GM18951 (cell line): ENCODE results near the gene DMXL2.
"Not testable (repeated sequence)": the region's sequence is repeated elsewhere in the genome, so short reads cannot be mapped to it uniquely, and the experiment has no call there.

Experiments
- POLR2A ChIP-seq: IDR thresholded peaks from 4 replicates; pipeline ENCODE4 v1.6.1; 2011; ENCODE audit warnings: mild to moderate bottlenecking; ENCODE audit not compliant: insufficient read length, insufficient read depth; ENCODE audit errors: extremely low read depth
- in situ Hi-C: fragments of 300-500 bp; cut with MboI; formaldehyde crosslinking; loops from one replicate; pipeline ENCODE4 v1.12.0; 2022; ENCODE audit warnings: low sequenced_read_pairs, mixed read lengths, inconsistent platforms; ENCODE audit not compliant: unreplicated experiment

DMXL2 gene

DNA sequence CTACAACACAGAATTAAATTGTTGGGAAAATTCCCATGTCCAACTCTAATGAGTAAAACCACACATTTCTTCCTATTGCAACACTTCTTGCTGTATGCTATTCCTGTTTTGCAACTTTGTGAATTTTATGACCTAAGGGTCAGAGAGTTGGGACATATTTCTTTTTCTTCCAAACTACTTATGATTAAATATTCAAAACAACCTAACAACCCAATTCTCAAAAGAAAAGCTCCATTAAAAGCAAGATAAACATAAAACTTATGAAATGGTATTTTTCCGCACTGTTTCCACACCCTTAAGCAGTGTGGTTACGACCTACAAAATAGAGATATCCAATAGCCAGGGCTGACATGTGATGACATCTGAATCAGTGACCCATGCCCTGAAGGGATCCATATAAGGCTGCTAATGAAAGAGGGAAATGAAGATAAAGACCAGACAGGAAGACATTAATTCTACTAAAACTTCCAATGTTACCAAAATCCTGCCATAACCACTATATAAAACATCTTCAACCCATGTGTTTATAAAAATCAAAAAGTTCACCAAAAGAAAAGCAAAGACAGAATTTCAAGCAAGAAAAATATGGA lies 45.6 kb downstream of the DMXL2 start:
- no peak for TF ChIP-seq POLR2A
- in situ Hi-C loops: no loop called here

DNA sequence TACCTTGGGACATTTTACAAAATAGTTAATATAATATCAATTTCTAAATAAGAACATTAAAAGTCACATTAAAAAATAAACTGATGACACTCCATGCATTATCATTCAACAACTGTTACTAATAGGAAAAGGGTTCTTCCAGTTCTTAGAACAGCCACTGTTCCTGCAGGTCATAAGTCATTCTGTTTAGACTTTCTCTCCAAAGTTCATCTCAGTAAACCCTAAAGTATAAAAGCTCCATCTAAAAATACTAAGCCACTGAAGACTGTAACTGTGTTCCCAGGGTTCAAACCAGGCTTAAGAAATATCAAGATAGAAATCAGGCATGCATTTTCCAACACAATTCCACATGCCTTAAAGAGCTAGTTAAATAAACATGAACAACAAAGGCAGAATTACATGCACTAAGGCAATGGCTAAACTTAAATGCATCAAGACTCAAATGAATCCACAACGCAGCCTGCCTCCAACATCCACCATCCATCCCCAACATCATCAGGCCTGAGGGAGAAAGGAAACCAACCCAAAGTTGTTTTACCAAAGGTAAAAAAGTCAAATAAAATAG lies 46.2 kb downstream of the DMXL2 start:
- TF ChIP-seq POLR2A: no peak
- in situ Hi-C loops: no loop called here

DNA sequence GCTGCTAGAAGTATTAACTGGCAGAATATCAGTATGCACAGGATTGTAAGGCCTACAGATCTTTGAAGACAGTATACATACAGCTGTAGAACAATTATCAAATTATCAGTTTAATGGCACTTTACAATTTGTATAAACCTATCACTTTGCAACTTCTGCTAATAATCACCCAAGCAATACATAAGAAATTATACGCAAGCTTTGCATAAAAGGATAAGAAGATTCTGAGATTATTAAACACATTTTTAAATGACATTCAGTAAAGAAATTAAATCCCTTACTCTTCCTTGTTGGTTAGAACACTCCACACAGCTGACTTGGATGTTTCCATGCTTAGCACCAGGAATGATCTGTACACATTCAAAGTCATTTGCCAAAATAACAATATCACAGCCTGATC lies 46.8 kb downstream of the DMXL2 start:
- in situ Hi-C loops: no loop called here

DNA sequence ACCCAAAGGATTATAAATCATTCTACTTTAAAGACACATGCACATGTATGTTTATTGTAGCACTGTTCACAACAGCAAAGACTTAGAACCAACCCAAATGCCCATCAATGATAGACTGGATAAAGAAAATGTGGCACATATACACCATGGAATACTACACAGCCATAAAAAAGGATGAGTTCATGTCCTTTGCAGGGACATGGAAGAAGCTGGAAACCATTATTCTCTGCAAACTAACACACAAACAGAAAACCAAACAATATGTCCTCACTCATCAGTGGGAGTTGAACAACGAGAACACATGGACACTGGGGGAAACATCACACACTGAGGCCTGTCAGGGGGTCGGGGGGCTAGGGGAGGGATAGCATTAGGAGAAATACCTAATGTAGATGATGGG lies 49.2 kb downstream of the DMXL2 start:
- in situ Hi-C loops: not testable (repeated sequence)

More for the DNA sequence above, 46.8 kb downstream of the DMXL2 start:
- TF ChIP-seq POLR2A: no peak

DNA sequence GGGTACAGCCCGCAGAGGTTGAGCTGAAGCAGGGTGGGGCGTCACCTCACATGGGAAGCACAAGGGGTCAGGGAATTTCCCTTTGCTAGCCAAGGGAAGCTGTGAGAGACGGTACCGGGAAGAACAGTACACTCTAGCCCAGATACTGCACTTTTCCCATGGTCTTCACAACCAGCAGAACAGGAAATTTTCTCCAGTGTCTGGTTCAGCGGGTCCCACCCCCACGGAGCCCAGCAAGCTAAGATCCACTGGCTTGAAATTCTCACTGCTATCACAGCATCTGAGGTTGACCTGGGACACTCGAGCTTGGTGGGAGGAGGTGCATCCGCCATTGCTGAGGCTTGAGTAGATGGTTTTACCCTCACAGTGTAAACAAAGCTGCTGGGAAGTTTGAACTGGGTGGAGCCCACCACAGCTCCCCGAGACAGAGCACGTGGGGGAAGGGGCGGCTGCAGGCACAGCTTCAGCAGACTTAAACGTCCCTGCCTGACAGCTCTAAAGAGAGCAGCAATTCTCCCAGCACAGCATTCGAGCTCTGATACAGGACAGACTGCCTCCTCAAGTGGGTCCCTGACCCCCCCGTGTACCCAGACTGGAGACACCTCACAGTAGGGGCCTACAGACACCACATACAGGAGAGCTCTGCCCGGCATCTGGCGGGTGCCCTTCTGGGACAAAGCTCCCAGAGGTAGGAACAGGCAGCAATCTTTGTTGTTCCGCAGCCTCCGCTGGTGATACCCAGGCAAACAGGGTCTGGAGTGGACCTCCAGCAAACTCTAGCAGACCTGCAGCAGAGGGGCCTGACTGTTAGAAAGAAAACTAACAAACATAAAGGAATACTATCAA lies 53.4 kb downstream of the DMXL2 start:
- in situ Hi-C loops: not testable (repeated sequence)

DNA sequence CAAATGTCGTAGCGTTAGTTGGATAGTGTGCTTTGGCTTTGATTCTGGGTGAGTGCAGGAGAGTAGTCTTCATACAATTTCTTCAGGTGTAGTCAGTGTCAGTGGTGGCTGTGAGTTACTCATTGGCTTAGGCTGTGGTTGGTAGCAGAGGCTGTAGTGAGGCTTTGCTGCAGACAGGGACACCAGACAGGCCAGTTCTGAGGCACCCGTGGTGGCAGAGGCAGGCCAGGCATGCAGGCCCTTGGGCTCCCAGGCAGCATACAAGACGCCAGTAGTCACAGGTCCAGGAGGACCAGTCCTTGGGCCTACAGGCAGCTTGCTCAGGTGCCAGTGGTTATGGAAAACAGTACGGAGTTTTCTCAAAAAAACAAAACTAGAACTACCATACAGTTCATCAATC lies 61.3 kb downstream of the DMXL2 start:
- in situ Hi-C loops: no loop called here

DNA sequence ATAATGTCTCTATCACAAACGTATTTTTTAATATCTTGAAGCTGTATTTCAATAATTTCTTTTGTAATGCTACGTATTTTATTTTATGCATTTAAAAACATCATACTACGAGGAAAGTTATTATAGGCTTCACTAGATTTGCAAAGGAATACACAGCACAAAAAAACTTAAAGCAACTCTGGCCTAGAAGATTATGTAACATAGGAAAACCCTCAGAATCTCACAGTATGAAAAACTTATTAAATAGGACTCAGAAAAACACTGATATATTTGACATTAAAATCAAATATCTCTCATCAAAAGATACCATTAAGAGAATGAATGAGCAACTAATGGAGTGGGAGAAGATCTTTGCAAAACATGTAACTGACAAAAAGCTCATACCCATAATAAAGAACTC lies 63.7 kb downstream of the DMXL2 start:
- no peak for TF ChIP-seq POLR2A
- in situ Hi-C loops: no loop called here

More for the DNA sequence above, 61.3 kb downstream of the DMXL2 start:
- no peak for TF ChIP-seq POLR2A

DNA sequence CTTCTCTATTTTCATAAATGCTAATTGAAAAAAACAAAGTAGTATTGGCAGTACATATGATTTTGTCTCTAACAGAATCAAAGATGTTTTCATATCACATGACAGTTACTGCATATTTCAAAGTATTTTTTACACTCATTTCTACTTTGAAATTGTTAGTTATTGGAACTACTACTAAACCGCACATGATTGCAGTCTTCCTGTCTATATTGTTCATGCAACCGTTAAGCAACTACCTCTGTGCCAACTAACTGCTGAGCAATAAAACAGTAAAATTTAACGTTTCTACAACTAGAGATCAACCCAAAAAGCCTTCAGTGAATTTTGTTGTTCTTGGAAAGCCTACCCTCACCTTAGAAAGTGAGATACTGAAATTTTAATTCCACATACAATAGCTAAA lies 64.2 kb downstream of the DMXL2 start:
- in situ Hi-C loops: no loop called here
- TF ChIP-seq POLR2A: no peak

DNA sequence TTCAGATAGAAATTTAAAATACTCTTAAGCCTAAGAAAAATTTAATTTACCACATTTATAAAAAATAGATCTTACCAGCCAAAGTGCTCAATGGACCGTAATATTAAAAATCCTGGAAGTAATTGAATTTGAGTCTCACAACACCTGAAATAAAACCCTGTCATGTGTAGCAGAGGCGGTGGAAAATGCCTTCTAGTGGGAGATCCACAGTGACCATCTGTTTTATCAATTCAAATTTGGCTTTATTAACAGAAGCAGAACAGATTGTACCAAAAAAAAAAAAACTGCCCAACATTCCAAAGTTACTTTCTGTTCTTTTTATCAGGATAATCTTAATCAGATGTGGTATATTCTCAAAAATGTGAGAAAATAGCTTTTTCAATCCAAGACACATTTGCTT lies 71.7 kb downstream of the DMXL2 start:
- in situ Hi-C loops: no loop called here
- TF ChIP-seq POLR2A: no peak

DNA sequence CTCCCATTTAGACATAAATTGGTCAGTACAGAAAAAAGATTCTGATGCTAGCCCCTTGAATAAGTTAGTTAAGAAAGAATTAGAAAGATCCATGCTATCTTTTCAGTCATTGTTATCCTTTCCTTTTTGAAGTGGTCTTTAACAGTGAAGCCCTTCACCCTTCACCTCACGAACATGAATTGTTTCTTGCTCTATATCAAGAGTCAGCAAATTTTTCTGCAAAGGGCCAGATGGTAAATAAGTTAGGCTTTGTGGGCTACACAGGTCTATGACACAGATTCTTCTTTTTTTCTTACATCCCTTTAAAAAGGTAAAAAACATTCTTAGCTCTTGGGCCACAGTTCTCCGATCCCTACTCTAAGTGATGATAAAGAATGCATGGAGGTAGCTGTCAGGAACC lies 74.9 kb downstream of the DMXL2 start:
- in situ Hi-C loops: no loop called here

DNA sequence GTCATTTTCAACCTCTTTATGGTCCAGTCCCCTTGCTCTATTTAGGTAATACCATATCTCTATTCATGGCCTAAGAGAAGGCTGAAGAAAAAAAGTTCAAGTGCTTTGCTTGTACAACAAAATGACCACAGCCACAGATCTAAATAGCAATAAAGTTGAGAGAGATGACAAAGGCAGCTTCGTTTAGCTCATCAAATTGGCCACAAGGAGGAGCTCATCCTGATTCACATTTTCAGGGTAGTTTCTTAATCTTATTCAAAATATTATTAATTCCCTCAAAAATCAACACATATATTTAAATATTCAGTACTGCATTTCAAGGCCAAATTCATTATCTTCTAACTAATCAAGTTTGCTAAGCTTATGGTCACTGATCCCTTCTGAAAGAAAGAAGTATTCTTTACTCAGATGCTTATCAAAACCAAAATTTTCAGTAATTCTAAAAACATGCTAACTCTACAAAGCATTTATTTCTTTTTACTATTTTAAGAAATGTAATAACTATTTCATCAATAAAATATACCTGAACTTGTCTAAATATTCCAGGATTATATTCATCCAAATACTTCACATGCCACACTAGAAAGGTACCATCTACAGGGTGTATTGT lies 85.5 kb downstream of the DMXL2 start:
- in situ Hi-C loops: no loop called here
- no peak for TF ChIP-seq POLR2A

More for the DNA sequence above, 74.9 kb downstream of the DMXL2 start:
- no peak for TF ChIP-seq POLR2A

DNA sequence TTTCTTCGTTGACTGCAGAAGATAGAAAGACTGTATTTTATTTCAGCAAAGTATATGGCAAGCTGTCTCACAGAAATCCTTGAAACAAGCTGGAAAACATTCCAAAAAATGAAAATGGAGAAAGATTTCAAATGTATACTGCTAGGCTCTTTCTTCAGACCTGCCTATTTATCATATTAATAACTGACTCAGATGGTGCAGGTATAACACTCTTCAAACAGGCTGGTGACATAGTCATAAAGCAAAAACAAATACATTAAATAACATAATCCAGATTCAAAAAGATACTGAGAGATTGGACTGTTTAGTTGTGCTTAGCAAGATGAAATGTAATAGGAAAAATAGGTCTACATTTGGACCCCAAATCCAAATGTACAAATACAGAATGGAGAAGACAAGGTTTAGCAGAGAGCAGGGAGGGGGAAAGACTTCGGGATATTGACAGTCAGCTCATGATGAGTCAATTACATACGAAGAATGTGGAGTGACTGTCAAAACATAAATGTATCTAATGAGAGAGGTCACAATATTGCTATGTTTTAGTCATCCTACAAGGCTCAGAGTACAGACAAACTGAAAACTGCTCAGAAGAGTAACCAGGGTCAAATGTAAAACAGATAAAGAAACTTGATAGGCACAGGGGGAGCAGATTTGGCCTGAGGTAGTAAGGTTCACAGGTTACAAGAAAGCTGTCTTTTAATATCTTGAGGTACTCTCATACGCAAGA lies 88.7 kb downstream of the DMXL2 start:
- TF ChIP-seq POLR2A: no peak
- in situ Hi-C loops: no loop called here

DNA sequence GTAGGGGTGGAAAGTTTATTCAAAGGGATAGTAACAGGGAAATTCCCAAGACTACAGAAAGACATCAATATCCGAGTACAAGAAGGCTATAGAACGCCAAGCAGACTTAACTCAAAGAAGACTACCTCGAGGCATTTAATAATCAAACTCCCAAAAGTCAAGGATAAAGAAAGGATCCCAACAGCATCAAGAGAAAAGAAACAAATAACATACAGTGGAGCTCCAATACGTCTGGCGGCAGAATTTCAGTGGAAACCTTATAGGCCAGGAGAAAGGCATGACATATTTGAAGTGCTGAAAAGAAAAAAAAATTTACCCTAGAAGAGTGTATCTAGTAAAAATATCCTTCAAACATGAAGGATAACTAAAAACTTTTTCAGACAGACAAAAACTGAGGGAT lies 95.6 kb downstream of the DMXL2 start:
- TF ChIP-seq POLR2A: no peak
- in situ Hi-C loops: no loop called here
